Suprapubic skin (tissue), 4 donors: Measurements from ENCODE around the gene PTPN1.

Source experiments
- CTCF ChIP-seq, 2 donors: fragments of 200-600 bp in 1 of 2; fragments of 450-650 bp in 1 of 2; sonication (generic) in 1 of 2; IDR thresholded peaks; one replicate each; pipeline ENCODE4 v1.5.1; 2016 to 2019; ENCODE audit warnings: antibody characterized with exemption in 2 of 2, mild to moderate bottlenecking in 1 of 2, moderate library complexity in 1 of 2
- POLR2A ChIP-seq, 2 donors: fragments of 450-650 bp; IDR thresholded peaks; one replicate each; pipeline ENCODE4 v1.6.1; 2017; ENCODE audit warnings: antibody characterized with exemption in 2 of 2, mild to moderate bottlenecking in 2 of 2, moderate library complexity in 2 of 2
- POLR2AphosphoS5 ChIP-seq, 3 donors: sonication (generic); formaldehyde crosslinking; IDR thresholded peaks; one replicate each; pipeline ENCODE4 v1.6.1; 2017; ENCODE audit warnings: antibody characterized with exemption in 3 of 3

- no peak for TF ChIP-seq POLR2AphosphoS5 (IDR thresholded peaks at IDR 0.05)
- no peak for TF ChIP-seq POLR2A (IDR thresholded peaks at IDR 0.05)
- no peak for TF ChIP-seq CTCF (IDR thresholded peaks at IDR 0.05)
Measured at GRCh38 chr20:50608750-50609104, 98.5 kb downstream of the PTPN1 start.
